HG02763 (cell line): ENCODE data around the gene WDFY3.

Source experiments
- ATAC-seq: cut with Tn5 transposase; IDR thresholded peaks from one replicate; pipeline ENCODE4 v1.9.1; 2021; ENCODE audit warnings: mild to moderate bottlenecking, moderate library complexity; ENCODE audit not compliant: unreplicated experiment

Gene WDFY3

DNA sequence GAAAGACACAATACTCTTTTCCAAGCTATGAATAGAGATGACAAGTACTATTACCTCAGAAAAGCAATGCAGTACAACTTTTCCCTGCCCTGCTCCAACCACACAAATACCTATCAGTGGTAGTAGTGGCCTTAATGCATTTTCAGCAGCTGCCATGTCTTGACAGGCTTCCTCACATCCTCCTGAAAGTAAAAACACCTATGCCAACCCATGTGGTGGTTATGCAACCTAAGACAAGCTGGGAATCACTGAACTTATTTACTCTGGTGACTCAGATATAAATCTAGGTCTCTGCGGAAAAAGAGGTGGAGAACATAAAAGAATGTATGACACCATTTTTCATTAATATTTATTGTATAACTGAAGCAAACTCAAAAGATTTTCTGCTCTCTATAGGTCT lies 14.5 kb downstream of the WDFY3 start:
- no peak for ATAC-seq

DNA sequence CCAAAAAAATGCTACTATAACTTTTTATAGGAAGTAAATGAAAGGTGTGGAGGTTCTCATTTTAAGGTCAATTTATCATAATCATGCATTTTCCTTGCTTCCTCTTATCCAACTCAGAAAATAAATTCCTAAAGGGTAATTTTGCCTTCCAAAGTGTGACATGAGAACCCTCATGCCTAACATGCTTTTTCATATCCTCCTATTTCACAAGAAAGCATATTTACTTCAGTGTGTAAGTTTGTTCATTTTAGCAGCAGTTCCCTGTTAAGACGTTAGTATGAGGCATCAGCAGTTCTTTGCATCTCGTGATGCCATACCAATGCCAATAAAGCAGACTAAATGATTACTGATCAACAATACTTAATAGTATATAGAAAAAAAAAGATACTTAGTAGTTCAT lies 18.4 kb downstream of the WDFY3 start:
- no peak for ATAC-seq

DNA sequence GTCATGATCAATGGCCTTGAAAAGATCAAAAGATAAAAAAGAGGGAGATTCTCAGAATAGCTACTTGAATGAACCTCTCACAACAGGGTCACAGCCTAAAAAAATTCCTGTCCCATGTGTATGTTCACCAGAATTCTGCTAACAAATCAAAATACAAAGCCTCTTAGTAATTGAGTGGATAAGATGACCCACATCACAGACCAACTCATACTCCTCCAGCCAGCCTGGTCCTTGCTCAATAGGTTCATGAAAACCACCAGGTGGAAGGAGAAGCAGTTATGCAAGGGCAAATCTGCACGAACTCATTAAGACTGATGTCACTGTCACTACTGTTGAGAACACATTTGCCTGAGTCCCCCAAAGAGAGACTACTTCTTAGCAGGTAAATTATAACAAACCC lies 21.5 kb downstream of the WDFY3 start:
- ATAC-seq: no peak

DNA sequence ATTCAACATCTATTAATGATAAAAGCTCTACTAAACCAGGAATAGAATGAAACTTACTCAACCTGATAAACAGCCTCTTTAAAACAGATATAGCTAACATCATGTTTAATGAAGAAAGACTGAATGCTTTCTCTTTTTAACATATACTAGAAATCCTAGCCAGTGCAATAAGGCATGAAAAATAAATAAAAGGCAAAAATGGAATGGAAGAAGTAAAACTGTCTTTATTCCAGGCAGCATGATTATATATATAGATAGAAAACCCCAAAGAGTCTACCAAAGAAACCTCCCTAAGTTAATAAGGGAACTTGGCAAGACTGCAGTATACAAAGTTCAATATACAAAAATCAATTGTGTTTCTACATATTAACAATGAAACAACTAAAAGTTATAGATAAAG lies 25.5 kb downstream of the WDFY3 start:
- no peak for ATAC-seq

DNA sequence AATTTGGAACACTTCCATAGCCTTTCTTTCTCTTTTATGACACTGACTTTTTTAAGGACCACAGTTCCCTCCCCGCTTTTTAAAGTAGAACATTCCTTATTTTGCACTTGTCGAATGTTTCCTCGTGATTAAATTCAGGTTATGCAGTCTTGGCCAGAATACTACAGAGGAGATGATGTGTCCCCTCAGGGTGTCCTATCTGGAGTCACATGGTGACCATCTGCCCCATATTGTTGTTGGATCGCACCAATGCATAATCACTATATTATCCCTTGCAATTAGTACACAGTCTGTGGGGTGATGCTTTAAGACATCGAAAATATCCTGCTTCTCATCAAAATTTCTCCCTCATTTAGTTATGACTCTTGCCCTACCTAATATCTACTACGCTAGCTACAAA lies 27.4 kb downstream of the WDFY3 start:
- no peak for ATAC-seq

DNA sequence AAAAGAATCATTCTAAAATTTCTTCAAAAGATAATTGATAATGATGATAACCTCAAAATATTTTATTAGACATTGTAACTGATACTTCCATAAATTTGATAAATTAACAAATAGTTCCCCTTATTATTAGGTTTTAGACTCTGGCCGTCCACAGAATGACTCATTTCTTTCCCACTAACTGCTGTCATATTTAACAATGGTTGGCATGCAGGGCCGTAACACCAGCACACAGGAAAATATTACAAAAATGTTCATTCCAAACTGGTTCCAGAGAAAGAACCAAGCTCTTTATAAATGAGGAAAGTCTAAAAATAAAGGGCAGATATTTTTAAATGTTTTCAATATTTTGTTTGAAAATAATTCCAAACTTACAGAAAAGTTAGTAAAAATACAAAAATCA lies 28.2 kb downstream of the WDFY3 start:
- ATAC-seq: no peak

DNA sequence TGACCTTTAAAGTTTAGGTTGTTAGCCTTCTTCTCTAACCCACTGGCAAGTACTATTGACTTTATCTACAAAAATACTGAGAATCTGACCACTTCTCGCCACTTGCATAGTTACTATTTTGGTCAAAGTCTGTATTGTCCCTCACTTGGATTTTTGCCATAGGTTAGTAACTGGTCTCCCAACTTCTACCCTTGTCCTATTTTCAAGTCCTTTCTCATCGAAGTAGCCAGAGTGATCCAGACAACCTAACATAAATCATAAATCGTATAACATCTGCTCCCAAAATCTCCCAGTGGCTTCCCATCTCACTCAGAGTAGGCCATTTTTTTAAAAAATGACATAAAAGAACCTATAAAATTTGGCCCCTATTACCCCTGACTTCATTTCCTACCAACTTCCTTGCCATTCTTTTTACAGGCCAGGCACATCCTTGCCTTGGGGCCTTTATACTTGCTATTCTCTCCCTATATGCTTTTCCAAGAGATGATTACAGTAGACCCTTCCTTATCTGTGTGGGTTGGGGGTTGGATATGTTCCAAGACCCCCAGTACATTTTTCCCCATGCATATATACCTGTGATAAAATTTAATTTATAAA lies 29.0 kb downstream of the WDFY3 start:
- ATAC-seq: no peak

DNA sequence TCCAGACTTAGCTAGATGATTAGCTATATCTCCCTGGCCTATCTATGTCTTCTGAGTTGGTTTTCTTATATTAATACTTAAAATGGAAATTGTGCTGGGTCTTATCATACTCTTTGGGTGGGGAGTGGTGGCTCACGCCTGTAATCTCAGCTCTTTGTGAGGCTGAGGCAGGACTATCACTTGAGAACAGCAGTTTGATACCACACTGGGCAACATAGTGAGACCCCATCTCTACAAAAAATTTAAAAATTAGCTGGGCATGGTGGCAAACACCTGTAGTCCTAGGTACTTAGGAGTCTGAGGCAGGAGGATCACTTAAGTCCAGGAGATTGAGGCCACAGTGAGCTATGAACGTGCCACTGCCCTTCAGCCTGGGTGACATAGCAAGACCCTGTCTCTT lies 30.4 kb downstream of the WDFY3 start:
- ATAC-seq: no peak

DNA sequence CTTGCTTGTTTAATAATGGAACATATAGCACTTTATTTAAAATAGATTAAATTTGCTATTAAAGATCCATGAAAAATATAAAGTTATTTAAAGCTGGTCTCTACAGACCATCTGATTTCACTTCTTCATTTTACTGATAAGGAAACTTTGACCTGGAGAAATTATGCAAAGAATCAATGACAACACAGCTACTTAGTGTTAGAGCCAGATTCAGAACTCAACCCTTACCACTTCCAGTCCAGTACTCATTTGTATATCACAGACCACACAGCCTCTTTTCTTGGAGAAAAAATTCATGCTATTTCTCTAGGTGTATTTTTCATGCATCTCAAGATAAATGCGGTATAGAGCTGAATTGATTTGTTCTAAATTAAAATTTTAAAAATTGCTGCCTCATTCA lies 34.0 kb downstream of the WDFY3 start:
- ATAC-seq: no peak

DNA sequence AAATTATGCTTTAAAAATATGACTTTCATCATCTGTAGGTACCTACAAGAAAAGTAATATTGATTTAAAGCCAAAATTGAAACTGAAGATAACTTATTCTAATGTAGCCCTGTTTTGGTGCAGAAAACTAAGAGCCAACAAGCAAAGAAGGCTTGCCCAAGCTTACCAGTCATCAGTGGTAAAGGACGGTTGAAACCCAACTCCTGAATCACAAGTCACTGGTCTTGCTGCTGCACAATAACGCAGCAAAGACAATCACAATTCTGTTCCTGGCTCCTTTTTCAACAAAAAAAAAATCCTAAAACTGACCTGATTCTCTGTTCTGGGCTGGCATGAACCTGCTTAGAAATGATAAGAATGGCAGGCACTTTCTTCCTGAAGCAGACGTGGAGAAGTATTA lies 34.5 kb downstream of the WDFY3 start:
- ATAC-seq: no peak

DNA sequence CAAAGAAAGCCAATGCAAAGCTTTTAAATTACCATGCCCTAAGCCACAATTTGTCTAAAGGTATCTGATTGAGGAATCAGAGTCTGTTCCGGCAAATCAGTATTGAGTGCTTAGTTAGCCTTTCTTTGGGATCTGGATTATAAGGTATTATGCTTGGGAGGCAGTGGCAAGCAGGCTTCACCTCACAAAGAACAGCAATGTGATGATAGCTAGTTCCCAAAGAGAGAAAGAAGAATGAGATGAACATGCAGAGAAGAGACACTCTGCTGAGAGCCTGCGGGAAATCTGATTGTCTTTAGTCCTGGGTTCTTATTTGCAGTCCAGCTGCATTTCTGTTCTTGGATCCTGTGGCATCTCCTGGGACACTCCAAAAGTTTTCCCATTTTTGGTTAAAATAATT lies 35.2 kb downstream of the WDFY3 start:
- no peak for ATAC-seq

DNA sequence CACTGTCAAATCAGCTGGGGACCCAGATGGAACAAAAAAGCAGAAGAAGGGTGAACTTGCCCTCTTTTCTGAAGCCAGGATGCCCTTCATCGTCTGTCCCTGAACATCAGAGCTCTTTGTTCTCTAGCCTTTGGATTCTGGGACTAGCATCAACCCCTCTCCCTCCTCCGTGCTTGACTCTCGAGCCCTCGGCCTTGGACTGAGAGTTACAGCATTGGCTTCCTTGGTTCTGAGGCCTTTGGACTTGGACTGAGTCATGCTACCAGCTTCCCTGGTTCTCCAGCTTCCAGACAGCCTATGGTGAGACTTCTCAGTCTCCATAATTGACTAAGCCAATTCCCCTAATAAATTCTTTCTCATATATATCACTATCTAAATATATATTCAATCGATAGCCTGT lies 38.4 kb downstream of the WDFY3 start:
- ATAC-seq: no peak

DNA sequence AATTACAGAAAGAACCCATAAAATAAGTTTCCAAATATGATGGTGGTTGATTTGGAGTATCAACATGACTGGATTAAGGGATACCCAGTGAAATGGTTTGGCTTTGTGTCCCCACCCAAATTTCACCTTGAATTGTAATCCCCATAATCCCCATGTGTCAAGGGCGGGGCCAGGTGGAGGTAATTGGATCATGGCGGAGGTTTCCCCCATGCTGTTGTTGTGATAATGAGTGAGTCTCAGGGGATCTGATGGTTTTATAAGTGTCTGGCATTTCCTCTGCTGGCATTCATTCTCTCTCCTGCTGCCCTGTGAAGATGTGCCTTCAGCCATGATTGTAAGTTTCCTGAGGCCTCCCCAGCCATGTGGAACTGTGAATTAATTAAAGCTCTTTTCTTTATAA lies 39.1 kb downstream of the WDFY3 start:
- ATAC-seq: no peak

DNA sequence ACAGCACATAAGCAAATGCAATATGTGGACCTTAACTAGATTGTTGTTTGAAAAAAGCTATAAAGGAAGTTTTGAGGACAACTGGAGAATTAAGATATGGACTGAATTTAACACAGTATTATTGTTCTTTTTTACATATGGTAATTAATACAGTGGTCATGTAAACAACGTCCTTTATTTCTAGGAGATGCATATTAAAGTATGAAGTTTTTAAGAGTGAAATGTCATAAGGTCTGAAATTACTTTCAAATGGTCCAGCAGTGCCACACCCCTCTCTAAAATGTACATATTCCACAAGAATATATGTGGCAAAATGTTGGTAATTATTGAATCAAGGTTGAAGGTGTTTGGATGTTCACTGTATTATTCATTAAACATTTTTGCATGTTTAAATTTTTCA lies 40.9 kb downstream of the WDFY3 start:
- no peak for ATAC-seq

DNA sequence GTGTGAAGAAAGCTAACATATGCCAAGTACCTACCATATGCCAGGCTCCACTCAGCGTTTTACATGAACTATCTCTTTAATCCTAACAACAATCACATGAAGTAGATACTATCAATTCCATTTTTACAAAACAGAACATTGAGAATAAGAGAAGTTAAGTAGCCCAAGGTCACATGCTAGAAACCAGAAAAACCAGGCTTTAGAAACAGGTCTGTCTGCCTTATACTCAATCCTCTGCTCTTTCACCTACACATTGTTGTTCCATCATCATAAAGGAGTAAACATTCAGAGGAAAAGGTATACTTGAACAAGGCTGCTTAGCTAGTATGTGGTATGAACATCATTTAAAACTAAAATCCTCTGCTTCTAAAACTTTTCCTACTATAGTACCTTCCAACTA lies 42.1 kb downstream of the WDFY3 start:
- ATAC-seq: no peak

DNA sequence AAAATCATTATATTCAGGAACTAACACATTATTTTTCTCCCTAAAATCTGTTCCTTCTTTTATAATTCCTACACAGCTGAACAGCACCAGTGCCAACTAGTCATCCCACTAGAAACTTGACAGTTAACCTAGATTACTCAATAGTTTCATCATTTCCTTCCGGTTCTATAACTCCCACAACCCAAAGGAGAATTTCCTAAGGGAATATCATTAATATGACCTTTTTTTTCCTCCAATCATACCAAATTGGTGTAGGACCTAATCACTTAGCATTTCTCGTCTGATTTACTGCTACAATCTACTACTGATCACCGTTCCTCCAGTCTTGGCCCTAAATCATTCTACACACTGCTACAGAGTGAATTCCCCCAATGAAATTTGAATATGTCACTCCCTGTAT lies 45.9 kb downstream of the WDFY3 start:
- ATAC-seq: no peak

DNA sequence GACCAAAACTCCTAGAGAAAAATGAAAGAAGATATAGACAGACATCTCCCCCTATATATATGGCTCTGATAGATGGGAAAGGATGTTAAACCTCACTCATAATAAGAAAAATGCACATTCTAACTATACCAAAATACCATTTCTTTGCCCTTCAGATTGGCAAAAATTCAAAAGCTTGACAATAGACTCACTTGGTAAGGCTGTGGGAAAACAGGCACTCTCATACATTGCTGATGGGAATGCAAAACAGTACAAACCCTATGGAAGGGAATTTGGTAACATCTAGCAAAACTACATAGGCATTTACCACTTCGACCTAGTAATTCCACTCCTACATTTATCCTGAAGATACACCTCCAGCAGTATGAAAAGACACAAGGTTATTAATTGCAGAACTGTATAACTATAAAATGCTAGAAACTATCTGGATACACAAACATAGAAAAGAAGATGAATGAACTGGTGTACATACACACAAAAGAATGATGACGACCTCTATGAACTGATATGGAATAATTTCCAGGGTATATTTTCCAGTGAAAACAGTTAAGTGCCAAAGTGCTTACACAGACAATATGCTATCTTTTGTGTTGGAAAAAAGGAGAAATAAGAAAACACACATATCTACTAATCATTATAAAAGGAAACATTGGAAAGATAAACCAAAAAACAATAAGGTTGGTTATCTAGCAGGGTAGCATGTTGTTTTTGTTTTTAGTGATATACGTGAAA lies 48.5 kb downstream of the WDFY3 start:
- ATAC-seq: no peak

DNA sequence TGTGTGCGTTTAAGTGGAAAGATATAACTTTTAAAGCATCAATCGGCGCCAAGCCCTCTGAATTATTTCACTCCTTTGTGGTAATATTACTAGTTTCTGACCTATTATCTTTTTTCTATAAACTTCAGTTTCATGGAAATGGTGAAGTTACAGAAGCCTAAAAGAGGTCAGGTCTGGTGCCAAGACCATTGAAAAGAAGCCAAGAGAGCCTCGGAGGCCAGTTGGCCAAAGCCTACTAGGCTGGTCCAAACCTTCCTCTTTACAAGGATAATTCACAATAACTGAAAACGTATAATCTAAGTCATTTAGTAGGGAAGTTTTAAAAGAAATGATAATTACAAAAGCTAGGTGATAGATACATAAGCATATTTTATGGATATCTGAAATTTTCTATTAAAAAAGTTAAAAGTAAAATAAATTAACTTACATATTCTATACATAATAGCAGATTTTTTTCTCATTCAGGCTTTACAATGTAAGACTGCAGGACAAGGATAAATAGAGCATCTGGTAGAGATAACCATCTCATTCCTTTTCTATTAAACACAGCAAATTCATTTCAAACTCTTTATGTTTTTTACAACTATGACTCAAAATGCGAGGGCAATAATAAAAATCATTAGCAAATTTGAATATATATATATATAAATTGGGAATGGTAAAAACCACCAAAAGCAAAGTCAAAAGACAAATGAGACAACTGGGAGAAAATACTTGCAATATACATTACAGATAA lies 49.2 kb downstream of the WDFY3 start:
- ATAC-seq: no peak

DNA sequence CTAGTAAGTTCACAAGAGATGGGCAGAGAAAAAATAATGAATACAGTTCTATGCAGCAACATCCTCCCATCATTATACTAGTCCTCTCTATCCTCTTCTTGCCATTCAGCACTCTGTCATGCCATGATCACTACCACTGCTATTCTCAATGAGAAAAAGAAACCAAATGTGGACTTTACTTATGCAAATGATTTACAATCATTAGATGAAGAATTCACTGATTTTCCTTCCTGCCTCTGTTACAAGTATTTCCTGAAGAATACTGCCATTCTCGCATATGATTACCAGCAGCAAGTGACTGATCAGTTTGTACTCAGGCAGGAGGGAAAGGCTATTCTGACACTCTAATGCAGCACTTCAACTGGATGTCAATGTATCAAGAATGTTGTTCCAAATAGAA lies 50.3 kb downstream of the WDFY3 start:
- no peak for ATAC-seq

DNA sequence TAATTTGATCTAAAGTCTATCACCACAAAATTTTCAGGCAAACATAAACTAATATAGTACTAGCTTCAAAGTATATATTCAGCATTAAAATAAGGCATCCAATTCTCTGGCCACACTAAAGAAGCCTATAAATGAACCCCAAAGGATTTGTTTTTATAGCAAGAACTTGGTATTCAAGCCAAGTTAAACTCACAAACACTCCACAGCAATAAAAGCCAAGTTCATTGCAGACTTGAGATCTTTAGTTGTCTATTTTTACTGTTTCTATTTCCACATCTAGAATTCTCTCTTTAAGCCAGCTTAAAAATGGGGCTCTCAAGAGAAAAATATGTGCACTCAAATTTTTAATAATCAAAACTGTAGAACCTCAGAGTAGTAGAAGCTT lies 51.1 kb downstream of the WDFY3 start:
- ATAC-seq: no peak

DNA sequence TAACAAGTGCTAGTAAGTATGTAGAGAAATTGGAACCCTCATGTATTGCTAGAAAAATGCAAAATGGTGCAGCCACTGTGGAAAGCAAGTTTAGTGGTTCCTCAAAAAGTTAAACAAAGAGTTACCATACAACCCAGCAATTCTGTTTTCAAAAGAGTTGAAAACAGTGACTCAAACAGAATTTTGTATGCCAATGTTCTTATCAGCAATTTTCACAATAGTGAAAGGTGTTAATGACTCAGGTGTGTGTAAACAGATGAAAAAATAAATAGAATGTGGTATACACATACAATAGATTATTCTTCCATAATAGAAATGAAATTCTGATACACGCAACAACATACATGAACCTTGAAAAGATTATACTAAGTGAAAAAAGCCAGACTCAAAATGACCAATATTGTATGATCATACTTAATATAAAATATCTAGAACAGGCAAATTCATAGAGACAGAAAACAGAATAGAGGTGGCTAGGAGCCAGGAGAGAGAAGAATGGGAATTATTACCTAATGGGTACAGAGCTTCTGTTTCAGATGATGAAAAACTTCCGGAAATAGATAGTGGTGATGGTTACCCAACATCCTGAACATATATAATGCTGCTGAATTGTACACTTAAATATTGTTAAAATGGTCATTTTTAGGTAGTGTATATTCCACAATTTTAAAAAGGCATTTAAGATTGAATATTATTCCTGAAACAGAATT lies 51.6 kb downstream of the WDFY3 start:
- ATAC-seq: no peak

DNA sequence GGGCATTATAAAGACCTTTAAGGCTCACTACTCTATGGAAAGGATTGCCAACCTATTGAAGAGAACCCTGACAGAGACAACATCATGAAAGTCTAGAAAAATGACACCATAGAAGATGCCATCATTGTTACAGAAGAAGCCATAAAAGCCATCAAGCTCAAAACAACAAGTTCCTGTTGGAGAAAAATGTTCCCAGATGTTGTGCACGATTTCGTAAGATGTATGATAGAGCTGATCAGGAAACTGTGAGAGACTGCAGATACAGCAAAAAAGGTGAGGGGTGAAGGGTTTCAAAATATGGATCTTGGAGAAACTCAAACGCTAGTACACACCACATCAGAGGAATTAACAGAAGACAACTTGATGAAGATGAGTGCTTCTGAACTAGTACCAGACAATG lies 53.3 kb downstream of the WDFY3 start:
- no peak for ATAC-seq
